ENCODE results near the gene DNAH10.

DNAH10 gene

DNA sequence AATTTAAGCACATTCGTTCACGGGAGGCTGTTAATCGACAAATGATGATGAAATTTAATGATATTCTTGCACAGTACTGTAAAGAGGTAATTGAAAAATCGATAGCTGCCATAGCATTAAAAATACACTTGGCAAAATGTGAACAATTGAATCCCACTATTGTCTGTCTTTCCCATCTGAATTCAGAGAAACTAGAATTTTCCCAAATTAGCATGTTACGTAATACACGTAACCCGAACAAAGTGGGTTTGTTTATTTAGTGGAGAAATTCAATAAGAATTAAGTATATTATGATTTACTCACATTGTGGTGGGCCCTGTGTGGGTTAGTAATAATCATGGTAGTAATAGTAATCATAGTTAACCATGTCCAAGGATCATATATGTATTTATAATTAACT lies 31.9 kb downstream of the DNAH10 start:
- TF ChIP-seq ZNF565 (CRISPR knock-in tag; conservative IDR thresholded peaks at IDR 0.05; ENCODE audit: low read depth) (no peak), OSR1 (CRISPR knock-in tag; IDR thresholded peaks at IDR 0.05) (no peak), ARNTL (CRISPR knock-in tag; IDR thresholded peaks at IDR 0.05; ENCODE audit: borderline replicate concordance, low read depth) (no peak), CSDC2 (CRISPR knock-in tag; IDR thresholded peaks at IDR 0.05) (no peak), ZFP3 (CRISPR knock-in tag; IDR thresholded peaks at IDR 0.05) (no peak), SNAI2 (CRISPR knock-in tag; IDR thresholded peaks at IDR 0.05) (no peak), ZFP30 (CRISPR knock-in tag; IDR thresholded peaks at IDR 0.05) (no peak), RARB (CRISPR knock-in tag; IDR thresholded peaks at IDR 0.05) (no peak), ZNF70 (CRISPR knock-in tag; IDR thresholded peaks at IDR 0.05) (no peak), ZNF8 (CRISPR knock-in tag; IDR thresholded peaks at IDR 0.05) (no peak), TOX (CRISPR knock-in tag; IDR thresholded peaks at IDR 0.05; ENCODE audit: borderline replicate concordance) (no peak), GLIS3 (CRISPR knock-in tag; IDR thresholded peaks at IDR 0.05) (no peak), ZC3H10 (CRISPR knock-in tag; IDR thresholded peaks at IDR 0.05) (no peak), TCF4 (CRISPR knock-in tag; IDR thresholded peaks at IDR 0.05; ENCODE audit: borderline replicate concordance) (no peak), ISL1 (CRISPR knock-in tag; IDR thresholded peaks at IDR 0.05) (no peak)
- TF ChIP-seq, protein P1, sequence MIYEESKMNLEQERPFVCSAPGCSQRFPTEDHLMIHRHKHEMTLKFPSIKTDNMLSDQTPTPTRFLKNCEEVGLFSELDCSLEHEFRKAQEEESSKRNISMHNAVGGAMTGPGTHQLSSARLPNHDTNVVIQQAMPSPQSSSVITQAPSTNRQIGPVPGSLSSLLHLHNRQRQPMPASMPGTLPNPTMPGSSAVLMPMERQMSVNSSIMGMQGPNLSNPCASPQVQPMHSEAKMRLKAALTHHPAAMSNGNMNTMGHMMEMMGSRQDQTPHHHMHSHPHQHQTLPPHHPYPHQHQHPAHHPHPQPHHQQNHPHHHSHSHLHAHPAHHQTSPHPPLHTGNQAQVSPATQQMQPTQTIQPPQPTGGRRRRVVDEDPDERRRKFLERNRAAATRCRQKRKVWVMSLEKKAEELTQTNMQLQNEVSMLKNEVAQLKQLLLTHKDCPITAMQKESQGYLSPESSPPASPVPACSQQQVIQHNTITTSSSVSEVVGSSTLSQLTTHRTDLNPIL (CRISPR knock-in tag; IDR thresholded peaks at IDR 0.05; ENCODE audit: low read depth), result no peak
- TF ChIP-seq, protein P2, sequence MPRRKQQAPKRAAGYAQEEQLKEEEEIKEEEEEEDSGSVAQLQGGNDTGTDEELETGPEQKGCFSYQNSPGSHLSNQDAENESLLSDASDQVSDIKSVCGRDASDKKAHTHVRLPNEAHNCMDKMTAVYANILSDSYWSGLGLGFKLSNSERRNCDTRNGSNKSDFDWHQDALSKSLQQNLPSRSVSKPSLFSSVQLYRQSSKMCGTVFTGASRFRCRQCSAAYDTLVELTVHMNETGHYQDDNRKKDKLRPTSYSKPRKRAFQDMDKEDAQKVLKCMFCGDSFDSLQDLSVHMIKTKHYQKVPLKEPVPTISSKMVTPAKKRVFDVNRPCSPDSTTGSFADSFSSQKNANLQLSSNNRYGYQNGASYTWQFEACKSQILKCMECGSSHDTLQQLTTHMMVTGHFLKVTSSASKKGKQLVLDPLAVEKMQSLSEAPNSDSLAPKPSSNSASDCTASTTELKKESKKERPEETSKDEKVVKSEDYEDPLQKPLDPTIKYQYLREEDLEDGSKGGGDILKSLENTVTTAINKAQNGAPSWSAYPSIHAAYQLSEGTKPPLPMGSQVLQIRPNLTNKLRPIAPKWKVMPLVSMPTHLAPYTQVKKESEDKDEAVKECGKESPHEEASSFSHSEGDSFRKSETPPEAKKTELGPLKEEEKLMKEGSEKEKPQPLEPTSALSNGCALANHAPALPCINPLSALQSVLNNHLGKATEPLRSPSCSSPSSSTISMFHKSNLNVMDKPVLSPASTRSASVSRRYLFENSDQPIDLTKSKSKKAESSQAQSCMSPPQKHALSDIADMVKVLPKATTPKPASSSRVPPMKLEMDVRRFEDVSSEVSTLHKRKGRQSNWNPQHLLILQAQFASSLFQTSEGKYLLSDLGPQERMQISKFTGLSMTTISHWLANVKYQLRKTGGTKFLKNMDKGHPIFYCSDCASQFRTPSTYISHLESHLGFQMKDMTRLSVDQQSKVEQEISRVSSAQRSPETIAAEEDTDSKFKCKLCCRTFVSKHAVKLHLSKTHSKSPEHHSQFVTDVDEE (CRISPR knock-in tag; IDR thresholded peaks at IDR 0.05), result no peak
- TF ChIP-seq, protein P3, sequence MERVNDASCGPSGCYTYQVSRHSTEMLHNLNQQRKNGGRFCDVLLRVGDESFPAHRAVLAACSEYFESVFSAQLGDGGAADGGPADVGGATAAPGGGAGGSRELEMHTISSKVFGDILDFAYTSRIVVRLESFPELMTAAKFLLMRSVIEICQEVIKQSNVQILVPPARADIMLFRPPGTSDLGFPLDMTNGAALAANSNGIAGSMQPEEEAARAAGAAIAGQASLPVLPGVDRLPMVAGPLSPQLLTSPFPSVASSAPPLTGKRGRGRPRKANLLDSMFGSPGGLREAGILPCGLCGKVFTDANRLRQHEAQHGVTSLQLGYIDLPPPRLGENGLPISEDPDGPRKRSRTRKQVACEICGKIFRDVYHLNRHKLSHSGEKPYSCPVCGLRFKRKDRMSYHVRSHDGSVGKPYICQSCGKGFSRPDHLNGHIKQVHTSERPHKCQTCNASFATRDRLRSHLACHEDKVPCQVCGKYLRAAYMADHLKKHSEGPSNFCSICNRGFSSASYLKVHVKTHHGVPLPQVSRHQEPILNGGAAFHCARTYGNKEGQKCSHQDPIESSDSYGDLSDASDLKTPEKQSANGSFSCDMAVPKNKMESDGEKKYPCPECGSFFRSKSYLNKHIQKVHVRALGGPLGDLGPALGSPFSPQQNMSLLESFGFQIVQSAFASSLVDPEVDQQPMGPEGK (CRISPR knock-in tag; IDR thresholded peaks at IDR 0.05; ENCODE audit: borderline replicate concordance), result no peak
- ATAC-seq, result no peak

DNA sequence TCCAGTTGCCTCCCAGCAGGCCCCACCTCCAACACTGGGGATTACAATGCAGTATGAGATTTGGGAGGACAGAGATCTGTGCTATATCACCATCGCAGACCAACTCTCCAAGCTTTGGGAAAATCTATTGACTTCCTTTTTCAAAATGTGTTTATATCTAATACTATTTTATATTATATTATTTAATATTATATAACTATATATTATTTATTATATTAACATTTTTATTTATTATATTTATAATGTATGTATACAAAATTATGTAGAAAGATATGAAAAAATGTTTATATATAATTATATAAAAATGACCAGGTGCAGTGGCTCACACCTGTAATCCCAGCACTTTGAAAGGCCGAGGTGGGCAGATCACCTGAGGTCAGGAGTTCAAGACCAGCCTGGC lies 36.4 kb downstream of the DNAH10 start:
- ATAC-seq, result no peak

DNA sequence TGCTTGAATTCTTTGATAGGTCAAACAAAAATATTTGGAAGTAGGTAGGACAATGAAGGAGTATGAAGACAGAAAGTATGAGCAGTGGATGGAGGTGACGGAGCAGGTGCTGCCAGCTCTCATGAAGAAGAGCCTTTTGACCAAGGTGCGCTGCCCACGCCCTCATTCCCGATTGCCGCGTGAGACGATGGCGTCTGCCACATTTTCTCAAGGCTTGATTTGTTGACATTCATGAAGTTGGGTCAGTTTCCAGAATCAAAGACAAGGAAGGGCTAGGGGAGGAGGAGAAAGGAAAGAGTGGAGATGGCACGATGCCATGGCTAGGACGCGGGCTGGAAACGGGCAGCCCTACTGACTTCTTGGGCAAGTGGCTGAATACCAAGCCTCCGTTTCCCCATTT lies 37.1 kb downstream of the DNAH10 start:
- no peak for TF ChIP-seq TOX (CRISPR knock-in tag; IDR thresholded peaks at IDR 0.05; ENCODE audit: borderline replicate concordance)
- TF ChIP-seq ZNF8 (CRISPR knock-in tag; IDR thresholded peaks at IDR 0.05), result no peak
- no peak for TF ChIP-seq ARNTL (CRISPR knock-in tag; IDR thresholded peaks at IDR 0.05; ENCODE audit: borderline replicate concordance, low read depth)
- TF ChIP-seq, protein P4, sequence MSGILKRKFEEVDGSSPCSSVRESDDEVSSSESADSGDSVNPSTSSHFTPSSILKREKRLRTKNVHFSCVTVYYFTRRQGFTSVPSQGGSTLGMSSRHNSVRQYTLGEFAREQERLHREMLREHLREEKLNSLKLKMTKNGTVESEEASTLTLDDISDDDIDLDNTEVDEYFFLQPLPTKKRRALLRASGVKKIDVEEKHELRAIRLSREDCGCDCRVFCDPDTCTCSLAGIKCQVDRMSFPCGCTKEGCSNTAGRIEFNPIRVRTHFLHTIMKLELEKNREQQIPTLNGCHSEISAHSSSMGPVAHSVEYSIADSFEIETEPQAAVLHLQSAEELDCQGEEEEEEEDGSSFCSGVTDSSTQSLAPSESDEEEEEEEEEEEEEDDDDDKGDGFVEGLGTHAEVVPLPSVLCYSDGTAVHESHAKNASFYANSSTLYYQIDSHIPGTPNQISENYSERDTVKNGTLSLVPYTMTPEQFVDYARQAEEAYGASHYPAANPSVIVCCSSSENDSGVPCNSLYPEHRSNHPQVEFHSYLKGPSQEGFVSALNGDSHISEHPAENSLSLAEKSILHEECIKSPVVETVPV (CRISPR knock-in tag; IDR thresholded peaks at IDR 0.05), result no peak
- TF ChIP-seq CSDC2 (CRISPR knock-in tag; IDR thresholded peaks at IDR 0.05), result no peak
- TF ChIP-seq TCF4 (CRISPR knock-in tag; IDR thresholded peaks at IDR 0.05; ENCODE audit: borderline replicate concordance), result no peak
- TF ChIP-seq, protein P1 (CRISPR knock-in tag; IDR thresholded peaks at IDR 0.05; ENCODE audit: low read depth), result no peak
- no peak for TF ChIP-seq BACH2 (CRISPR knock-in tag; IDR thresholded peaks at IDR 0.05; ENCODE audit: borderline replicate concordance)
- no peak for TF ChIP-seq ZNF70 (CRISPR knock-in tag; IDR thresholded peaks at IDR 0.05)
- no peak for ATAC-seq

More for the DNA sequence above, 36.4 kb downstream of the DNAH10 start:
- TF ChIP-seq ARNTL (CRISPR knock-in tag; IDR thresholded peaks at IDR 0.05; ENCODE audit: borderline replicate concordance, low read depth) (no peak), SNAI2 (CRISPR knock-in tag; IDR thresholded peaks at IDR 0.05) (no peak), CSDC2 (CRISPR knock-in tag; IDR thresholded peaks at IDR 0.05) (no peak), TCF4 (CRISPR knock-in tag; IDR thresholded peaks at IDR 0.05; ENCODE audit: borderline replicate concordance) (no peak), ZC3H10 (CRISPR knock-in tag; IDR thresholded peaks at IDR 0.05) (no peak)
- TF ChIP-seq, protein P1 (CRISPR knock-in tag; IDR thresholded peaks at IDR 0.05; ENCODE audit: low read depth), result no peak
- TF ChIP-seq, protein P5, sequence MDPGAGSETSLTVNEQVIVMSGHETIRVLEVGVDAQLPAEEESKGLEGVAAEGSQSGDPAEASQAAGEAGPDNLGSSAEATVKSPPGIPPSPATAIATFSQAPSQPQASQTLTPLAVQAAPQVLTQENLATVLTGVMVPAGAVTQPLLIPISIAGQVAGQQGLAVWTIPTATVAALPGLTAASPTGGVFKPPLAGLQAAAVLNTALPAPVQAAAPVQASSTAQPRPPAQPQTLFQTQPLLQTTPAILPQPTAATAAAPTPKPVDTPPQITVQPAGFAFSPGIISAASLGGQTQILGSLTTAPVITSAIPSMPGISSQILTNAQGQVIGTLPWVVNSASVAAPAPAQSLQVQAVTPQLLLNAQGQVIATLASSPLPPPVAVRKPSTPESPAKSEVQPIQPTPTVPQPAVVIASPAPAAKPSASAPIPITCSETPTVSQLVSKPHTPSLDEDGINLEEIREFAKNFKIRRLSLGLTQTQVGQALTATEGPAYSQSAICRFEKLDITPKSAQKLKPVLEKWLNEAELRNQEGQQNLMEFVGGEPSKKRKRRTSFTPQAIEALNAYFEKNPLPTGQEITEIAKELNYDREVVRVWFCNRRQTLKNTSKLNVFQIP (CRISPR knock-in tag; IDR thresholded peaks at IDR 0.05; ENCODE audit: borderline replicate concordance, low read depth), result no peak
